CD4-positive, alpha-beta T cell treated with Interleukin-15 for 1 hour (primary cell): Measurements from ENCODE around the gene TSPAN32.
"Not testable (repeated sequence)": the region's sequence is repeated elsewhere in the genome, so short reads cannot be mapped to it uniquely, and the experiment has no call there.

ENCODE experiments used
- DNase-seq: peaks from one replicate; pipeline ENCODE4 v3.0.0-alpha.2; 2020

Gene TSPAN32

DNA sequence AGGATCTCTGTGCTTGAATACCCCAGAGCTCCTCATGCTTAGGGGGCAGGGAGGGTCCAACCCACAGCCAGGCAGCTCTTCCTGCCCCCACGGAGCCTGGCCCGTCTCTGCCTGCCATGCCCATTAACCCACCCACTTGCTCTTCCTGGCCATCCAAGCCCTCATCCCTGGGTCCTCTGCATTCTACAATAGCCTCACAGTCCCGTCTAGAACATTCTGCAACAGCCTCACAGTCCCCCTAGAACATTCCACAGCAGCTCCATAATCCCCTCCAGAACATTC is 15.1 kb downstream of the TSPAN32 start:
- no peak for DNase-seq

DNA sequence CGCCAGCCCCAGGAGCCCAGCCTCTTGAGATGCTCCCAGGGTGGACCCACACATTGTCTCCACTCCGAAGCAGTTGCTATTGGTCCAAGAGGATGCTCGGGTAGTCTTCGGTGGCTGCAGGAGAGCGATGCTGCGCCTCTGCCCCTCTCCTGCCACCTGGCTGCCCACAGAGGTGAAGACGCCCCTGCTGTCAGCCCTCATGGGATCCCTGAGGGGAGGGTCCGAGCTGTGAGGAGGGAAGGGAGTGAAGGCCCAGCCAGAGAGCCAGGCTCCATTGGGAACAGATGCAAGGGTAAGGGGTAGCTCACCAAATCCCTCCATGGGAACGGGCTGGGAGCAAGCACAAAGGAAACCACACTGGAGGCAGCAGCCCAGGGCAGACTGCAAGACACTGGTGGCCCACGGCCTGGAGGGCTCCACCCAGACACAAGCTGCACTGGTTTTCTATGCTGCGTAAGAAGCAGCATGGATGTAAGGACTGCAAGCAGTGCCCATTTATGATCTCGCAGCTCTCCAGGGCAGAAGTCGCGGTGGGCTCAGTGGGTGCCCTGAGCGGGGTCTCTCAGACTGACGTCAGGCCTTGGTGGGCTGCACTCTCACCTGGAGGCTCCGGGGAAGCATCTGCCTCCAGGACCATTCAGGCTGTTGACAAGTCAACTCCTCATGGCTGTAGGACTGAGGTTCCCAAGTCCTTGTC is 15.7 kb downstream of the TSPAN32 start:
- no peak for DNase-seq

DNA sequence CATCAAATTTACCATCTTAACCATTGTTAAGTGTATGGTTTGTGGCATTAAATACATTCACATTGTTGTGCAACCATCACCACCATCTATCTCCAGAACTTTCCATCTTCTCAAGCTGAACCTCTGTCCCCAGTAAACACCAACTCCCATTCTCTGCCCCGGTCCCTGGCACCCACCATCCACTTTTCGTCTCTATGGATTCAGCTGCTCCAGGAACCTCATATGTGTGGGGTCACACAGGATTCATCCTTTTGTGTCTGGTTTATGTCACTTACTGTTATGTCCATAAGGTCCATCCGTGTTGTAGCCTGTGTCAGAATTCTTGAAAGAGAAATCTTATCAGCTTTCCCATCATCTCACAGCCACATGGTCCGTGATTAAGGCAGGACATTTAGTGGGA is 16.3 kb downstream of the TSPAN32 start:
- DNase-seq, result no peak

DNA sequence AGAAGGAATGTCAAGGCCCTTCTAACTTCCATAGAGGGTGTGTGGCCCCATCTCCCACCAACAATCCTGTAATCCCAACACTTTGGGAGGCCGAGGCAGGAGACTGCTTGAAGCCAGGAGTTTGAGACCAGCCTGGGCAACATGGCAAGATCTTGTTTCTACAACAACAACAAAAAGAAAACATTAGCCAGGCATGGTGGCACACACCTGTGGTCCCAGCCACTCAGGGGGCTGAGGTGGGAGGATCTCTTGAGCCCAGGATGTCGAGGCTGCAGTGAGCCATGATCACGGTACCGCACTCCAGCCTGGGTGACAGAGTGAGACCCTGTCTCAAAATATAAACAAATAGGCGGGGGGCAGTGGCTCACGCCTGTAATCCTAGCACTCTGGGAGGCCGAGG is 16.9 kb downstream of the TSPAN32 start:
- DNase-seq, result no peak

DNA sequence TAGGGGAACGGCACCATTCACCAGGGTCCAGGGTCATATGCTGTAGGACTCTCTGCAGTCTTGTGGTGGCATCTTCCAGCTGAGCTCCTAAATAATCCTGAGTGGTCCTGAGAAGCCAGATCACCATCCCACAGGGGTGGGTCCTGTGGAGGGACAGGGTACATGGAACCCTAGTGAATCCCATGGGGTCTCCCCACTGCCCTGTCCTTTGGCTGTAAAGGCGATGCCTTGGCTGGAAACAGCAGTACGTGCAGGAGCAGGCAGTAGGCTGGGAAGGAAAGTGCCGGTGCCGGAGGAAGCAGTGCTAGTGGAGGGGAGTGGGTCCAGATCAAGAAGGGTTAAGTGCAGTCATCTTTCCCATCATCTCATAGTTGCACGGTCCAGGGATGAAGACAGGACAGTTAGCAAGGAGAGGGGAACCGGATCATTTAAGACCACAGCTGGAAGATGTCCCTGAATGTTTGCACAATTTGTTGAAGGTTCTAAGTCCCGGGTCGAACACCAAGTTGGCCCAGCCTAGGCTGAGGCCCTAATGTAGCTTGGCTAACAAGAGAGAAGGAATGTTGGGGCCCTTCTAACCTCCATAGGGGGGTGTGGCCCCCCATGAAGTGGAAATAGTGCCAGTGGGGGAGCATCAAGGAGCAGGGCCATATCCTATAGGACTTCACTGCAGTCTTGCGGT is 18.1 kb downstream of the TSPAN32 start:
- no peak for DNase-seq

DNA sequence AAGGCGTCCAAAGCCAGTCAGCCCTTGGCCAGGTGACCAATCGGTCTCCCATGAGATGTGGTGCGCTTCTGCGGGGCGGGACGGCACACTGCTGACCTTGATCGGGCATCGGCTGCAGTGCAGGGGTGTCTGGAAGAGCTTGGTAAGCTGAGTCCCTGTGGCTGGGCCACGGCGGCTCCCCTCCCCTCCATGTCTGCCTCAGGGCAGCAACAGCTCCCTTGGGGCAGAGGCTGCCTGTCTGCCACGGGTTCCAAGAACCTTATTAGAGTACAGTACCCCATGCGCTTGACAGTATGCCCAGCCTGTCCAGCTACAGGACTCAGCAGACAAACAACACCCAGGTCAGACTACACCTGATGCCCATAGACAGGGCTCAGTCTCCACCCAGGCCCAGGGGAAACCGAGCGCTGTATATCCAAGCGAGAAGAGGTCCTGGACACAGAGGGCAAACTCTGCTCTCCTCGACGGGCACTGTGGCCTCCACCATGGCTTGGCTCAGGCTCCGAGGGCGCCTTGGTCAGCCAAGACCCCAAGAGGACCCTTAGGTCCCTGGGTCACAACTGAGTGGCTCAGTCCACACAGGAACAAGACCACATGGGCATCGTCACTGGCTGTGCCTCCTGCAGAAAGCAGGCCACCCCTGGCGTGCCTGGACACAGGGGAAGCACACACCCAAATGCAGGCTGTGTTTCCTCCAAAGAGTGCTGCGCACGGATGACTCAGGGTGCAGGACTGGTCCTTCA is 18.9 kb downstream of the TSPAN32 start:
- DNase-seq, result no peak

DNA sequence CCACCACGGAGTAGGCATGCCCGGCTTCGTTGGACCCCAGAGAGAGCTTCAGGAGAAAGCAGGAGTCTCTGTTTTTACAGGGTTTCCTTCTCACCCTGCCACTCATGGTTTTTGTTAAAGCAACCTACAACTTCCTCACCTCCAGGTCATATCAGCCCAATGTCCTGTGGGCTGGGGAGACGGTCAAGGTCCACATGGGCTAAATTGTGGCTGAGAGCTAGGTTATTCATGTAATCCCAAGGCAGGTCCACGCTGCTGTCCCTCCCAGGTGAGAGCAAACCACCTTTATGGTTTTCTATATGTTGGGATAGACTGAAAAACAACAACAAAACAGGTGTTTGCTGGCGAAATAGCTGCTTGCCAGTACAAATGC is 19.5 kb downstream of the TSPAN32 start:
- no peak for DNase-seq

DNA sequence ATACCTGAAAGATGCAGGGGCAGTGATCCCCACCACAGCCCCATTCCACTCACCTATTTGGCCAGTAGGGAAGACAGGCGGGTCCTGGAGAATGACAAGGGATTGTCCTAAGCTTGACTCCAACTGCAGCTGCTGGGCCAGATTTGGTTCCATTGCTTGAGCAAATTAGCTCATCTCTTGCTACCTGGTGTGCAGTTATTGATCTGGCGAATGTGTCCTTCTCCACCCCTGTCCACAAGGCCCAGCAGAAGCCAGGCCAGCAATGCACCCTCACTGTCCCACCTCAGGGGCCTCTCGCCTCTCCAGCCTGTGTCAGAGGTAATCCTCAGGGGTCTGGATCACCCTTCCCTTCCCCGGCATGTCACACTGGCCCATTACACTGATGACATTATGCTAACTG is 23.3 kb downstream of the TSPAN32 start:
- no peak for DNase-seq

DNA sequence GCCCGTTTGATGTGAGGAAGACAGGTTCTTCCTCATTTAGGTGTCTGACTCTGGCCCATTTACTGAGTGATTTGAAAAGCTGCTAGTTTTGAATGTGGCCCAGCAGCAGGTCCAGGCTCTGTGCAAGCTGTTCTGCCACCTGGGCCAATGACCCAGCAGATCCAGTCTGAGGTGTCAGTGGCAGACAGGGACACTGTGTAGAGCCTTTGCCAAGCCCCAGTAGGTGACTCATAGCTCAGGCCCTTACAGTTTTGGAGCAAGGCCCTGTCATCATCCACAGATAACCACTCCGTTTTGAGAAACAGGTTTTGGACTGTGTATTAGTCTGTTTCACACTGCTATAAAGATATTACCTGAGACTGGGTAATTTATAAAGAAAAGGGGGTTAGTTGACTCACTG is 23.9 kb downstream of the TSPAN32 start:
- no peak for DNase-seq

DNA sequence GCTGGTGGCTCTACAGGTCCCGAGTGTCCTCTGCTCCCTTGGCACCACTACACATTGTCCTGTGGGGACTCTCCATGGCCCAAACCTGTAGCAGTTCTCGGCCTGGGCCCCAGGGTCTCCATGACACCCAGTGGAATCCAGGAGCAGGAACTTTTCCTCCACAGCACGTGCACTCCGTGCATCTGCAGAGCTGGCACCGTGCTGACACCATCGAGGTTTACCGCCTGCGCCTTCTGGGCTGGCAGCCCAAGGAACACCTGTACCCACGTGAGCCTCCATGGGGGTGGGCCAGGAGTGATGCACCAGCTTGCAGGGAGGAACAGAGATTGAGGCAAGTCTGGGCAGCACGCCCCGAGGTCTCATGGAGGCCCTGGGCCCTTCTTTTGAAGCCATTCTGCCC is 25.2 kb downstream of the TSPAN32 start:
- no peak for DNase-seq

DNA sequence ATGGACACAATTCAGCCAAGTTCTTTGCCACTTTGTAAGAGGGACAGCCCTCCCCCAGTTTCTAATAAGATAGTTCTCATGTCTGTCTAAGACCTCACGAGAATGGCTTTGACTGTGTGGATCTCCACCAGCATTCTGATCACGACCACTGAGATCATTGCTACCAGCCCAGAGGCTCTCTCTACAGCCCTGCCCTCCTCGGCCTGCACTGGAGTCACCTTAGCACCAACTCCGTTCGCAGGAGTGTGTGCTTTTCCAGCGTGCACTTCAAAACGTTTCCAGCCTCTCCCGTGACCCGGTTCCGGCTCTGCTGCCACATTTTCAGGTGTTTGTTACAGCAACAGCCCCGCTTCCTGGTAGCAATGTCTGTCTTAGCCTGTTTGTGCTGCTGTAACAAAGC is 26.2 kb downstream of the TSPAN32 start:
- DNase-seq, result no peak

DNA sequence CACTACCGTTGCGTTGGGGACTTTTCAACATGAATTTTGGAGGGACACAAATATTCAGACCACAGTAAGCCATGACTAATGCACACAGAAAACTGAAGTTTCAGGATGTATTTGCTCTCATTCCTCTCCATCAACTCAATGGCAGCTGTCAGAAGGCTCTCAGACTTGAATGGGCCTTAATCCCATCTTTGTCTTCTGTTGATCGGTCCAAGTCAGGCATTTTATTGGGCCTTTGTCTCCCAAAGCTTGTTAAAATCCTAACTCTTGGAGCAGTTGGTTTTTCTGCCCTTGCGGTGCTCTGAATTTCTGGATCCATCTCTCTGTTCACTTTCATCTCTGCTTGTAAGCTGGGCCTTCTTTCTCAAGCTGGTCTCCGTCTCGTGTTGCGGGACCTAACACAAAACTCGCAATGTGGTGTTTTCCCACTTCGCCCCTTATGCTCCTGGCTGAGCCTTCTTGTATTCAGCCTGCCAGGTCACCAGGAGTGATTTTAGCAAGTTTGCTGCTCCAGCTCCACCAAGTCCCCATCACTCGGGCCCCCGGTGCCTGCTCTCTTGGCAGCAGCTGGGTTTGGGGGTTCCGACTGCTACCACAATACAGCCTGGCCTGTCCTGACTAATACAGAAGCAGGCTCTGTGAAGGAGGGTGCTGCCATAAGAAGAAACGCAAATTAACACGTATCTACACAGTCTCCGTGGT is 27.0 kb downstream of the TSPAN32 start:
- no peak for DNase-seq

DNA sequence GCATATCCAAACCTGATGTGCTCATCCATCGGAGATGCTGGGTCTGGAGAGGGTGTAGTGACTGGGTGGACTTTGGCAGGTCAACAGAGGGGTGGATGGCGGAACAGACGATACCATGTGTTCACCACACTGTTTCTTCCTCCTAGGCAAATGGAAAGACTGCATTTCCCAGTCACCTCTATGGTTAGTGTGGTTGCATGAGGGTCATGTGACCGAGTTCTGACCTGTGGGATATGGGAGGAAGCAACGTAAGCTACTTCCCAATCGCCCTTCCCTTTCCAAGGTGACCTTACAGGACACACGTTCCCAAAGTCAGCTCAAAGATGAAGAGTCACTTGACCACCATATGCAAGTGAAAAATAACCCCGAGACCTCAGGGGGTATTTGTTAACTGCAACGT is 27.7 kb downstream of the TSPAN32 start:
- no peak for DNase-seq

DNA sequence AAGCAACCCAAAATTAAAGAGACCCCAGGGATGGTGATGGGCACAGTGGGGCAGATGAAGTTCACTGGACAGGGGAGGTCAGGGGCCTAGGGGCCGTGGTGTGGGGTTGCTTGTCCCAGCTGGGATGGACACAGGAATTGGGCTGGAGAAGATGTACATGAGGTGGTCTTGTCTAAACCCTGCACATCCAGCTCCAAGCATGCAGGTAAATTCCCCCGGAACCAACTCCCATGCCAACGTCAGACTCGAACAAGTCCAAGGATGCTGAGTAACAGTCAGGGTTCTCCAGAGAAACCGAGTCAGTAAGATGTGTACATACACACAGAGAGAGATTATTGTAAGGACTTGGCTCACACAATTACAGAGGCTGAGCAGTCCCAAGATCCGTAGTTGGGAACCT is 28.9 kb downstream of the TSPAN32 start:
- DNase-seq, result no peak

DNA sequence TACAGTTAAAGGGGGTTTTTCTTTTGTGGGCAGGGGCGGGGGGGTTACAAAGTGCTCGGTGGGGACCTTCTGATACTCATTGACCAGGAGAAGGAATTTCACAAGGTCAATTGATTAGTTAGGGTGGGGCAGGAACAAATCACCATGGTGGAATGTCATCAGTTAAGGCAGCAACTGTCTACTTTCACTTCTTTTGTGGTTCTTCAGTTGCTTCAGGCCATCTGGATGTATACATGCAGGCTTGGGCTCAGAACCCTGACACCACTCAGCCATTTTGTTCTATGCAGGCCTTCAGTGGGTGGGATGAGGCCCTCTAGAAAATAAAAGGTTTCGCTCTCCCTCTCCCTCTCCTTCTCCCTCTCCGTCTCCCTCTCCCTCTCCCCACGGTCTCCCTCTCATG is 29.6 kb downstream of the TSPAN32 start:
- DNase-seq, result no peak

DNA sequence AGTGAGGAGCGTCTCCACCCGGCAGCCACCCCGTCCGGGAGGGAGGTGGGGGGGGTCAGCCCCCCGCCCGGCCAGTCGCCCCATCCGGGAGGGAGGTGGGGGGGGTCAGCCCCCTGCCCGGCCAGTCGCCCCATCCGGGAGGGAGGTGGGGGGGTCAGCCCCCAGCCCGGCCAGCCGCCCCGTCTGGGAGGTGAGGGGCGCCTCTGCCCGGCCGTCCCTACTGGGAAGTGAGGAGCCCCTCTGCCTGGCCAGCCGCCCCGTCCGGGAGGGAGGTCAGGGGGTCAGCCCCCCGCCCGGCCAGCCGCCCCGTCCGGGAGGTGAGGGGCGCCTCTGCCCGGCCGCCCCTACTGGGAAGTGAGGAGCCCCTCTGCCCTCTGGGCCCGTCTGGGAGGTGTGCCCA is 30.8 kb downstream of the TSPAN32 start:
- DNase-seq, result not testable (repeated sequence)

DNA sequence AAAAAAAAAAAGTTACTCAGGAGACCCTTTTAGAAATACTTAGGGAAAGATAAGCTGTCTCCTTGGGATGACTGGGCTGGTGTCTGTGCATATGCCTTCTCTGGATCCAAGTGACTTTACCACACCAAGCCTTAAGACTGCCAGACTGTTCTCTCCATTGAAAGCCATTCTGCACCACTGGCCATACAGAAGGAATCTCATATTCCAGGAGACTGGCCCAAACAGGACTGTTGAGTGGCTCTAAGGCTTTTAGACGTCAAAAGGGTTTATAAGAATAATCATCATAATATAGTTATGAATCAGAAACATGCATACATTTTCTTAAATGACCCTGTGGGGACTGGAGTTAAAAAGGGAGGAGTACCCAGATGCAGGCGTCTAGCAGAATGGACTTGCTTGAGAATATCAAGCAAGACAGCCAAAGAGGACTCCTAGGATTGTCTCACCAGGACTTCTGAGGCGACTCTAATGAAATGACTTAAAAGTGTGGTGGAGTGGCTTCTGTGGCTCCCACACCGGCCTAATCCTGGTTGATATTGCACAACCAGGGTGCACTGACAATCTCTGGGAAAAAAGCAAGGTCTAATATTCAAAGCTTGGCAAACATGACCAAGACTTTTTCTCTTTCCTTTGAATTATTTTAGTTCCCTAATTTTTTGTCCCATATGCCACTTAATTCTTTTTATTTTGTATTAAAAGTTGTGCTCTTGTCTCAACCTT is 31.8 kb downstream of the TSPAN32 start:
- DNase-seq, result not testable (repeated sequence)

DNA sequence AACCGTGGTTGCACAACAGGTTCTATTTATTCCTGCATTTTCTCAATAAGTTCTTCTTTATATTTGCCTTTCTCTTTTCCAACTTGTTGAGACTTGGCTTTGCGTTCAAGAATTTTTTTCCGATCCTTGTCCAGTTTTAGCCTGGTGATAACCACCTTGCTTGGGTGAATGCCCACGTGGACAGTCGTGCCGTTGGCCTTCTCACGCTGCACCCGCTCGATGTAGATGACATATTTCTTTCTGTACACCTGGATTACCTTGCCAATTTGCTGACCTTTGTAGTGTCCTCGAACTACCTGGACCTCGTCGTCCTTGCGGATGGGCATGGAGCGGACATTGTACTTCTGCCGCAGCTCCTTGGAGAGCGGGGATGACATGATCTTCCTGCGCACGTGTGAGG is 33.5 kb downstream of the TSPAN32 start:
- not testable (repeated sequence) for DNase-seq

DNA sequence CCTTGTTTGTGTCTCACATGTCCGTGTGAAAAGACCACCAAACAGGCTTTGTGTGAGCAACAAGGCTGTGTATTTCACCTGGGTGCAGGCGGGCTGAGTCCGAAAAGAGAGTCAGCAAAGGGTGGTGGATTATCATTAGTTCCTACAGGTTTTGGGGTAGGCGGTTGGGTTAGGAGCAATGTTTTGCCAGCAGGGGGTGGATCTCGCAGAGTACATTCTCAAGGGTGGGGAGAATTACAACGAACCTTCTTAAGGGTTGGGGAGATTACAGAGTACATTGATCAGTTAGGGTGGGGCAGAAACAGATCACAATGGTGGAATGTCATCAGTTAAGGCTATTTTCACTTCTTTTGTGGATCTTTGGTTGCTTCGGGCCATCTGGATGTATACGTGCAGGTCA is 36.9 kb downstream of the TSPAN32 start:
- not testable (repeated sequence) for DNase-seq

DNA sequence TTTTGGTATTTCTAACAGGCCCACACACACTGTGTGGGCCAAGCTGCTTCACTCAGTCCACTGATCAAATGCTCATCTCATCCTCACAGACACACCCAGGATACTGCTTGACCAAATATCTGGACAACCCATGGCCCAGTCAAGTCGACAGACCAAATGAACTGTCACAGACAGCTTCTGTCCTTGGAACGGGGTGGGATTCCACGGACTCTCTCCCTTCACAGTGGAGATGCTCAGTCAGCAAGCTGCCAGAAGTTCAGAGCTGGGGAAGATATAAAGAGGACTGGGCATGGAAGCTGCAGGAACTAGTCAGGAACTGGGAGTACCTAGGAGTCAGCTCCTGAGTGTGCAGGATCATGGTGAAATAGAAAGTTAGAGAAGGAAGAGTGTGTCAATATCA is 40.7 kb downstream of the TSPAN32 start:
- DNase-seq, result no peak

DNA sequence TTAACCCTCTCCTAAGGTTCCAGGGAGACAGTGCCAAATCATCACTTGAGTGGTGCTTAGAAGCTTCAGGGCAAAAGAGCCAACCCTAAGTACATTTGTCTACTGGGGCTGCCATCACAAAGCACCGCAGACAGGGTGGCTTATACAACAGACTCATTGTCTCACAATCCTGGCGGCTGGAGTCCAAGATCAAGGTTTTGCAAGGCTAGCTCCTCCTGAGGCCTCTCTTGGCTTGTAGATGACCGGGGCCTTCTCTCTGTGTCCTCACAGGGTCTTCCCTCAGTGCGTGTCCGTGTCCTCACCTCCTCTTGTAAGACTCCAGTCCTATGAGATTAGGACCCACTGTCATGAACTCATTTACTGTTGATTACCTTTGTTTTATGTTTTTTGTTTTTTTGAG is 41.2 kb downstream of the TSPAN32 start:
- no peak for DNase-seq

DNA sequence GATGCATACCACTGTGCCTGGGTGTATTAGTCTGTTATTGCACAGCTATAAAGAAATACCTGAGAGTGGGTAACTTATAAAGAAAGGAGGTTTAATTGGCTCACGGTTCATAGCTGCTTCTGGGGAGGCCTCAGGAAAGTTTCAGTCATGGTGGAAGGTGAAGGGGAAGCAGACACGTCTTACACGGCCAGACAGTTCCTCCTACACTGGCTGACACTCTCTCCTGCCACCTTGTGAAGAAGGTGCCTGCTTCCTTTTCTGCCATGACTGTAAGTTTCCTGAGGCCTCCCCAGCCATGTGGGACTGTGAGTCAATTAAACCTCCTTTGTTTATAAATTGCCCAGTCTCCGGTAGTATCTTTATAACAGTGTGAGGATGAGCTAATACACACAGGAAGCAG is 41.7 kb downstream of the TSPAN32 start:
- DNase-seq, result no peak

DNA sequence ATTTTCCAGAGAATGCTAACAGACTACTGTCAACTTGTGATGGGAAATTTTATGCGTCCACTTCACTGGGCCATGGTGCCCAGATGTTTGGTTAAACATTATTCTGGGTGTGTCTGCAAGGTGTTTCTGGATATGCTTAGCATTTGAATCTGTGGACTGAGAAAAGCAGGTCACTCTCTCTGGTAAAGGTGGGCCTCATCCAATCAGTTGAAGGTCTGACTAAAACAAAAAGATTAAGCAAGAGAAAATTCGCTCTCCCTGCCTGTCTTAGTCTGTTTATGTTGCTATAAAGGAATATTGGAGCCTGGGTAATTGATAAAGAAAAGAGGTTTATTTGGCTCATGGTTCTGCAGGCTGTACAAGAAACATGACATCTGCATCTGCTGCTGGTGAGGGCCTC is 43.2 kb downstream of the TSPAN32 start:
- no peak for DNase-seq
